Cardiac muscle cell (in vitro differentiated cells and primary cell): ENCODE data around the gene PHOSPHO2. TPM values are rescaled to one million over a fixed set of nuclear protein-coding genes. Genes with fewer than 3 reads are reported as not detected.
"Not testable (repeated sequence)": the region's sequence is repeated elsewhere in the genome, so short reads cannot be mapped to it uniquely, and the experiment has no call there.

Experiments used
- DNase-seq, 2 donors: peaks; one replicate each; pipeline versions ENCODE4 v3.0.0 to v3.0.0-alpha.2; 2010 to 2017; ENCODE audit warnings: low read depth in 1 of 2, low spot score in 1 of 2
- H3K27ac ChIP-seq: fragments of 200-600 bp; sonication (generic); 2 replicates; pipeline ENCODE4 v1.5.1; 2016
- H3K27me3 ChIP-seq: fragments of 200-600 bp; sonication (generic); 2 replicates; pipeline ENCODE4 v1.6.0; 2016; ENCODE audit warnings: control low read depth
- H3K36me3 ChIP-seq: fragments of 200-600 bp; sonication (generic); 2 replicates; pipeline ENCODE4 v1.5.1; 2016; ENCODE audit warnings: control low read depth
- H3K4me1 ChIP-seq: fragments of 200-600 bp; sonication (generic); 2 replicates; pipeline ENCODE4 v1.8.1; 2017; ENCODE audit warnings: low read depth, mild to moderate bottlenecking, mixed run types
- H3K4me3 ChIP-seq: fragments of 200-600 bp; sonication (generic); 2 replicates; pipeline ENCODE4 v1.5.1; 2016; ENCODE audit warnings: mild to moderate bottlenecking
- H3K9me3 ChIP-seq: fragments of 200-600 bp; sonication (generic); 2 replicates; pipeline ENCODE4 v1.5.1; 2017; ENCODE audit warnings: low read depth, mild to moderate bottlenecking, control low read depth
- polyA plus RNA-seq: library from polyadenylated mRNA; unstranded; fragments of >200 nt; fragmentation: Nextera tagmentation; extraction: Ambion mirVana; gene quantifications from 2 replicates; pipeline ENCODE4 v1.2.1, GENCODE V29; 2016
- total RNA-seq: library from RNA; depleted of rRNA; stranded (reverse); fragments of >200 nt; gene quantifications from 2 replicates; pipeline ENCODE4 v1.2.3, GENCODE V29; 2016
- TF ChIP-seq, protein P1 (sequence below): IDR thresholded peaks from 2 replicates; pipeline ENCODE4 v1.5.1; 2012; ENCODE audit warnings: low read depth, mild to moderate bottlenecking, low read length

PHOSPHO2 gene
- total and polyA plus RNA-seq, 2 experiments from 2014 or later = 3.4 to 3.8 TPM

DNA sequence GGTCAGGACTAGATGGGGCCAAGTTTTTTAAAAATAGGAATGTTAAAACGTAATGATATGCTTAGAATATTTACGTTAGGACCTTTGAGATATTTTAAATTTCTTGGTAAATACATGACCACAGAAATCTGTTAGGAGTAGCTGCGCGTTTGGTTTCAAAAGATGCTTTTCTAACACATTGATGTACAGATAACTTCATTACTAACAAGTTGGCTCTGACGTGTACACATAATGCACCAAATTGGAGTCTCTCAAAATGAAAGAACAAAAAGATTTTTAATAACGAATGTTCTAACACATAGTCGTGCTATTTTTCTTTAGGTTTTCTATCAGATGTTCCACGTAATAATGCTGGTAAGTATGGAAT, 608 bp downstream of the PHOSPHO2 start:
- Histone ChIP-seq H3K36me3 (no peaks in the 10 kb centered on the region), H3K27me3 (no peaks in the 10 kb centered on the region), H3K27ac (peak overlapping the region; percentile 83), H3K9me3 (no peaks in the 10 kb centered on the region), H3K4me1 (no peaks in the 10 kb centered on the region), H3K4me3 (peak overlapping the region; percentile 65)
- no peak for DNase-seq
- TF ChIP-seq, protein P1, sequence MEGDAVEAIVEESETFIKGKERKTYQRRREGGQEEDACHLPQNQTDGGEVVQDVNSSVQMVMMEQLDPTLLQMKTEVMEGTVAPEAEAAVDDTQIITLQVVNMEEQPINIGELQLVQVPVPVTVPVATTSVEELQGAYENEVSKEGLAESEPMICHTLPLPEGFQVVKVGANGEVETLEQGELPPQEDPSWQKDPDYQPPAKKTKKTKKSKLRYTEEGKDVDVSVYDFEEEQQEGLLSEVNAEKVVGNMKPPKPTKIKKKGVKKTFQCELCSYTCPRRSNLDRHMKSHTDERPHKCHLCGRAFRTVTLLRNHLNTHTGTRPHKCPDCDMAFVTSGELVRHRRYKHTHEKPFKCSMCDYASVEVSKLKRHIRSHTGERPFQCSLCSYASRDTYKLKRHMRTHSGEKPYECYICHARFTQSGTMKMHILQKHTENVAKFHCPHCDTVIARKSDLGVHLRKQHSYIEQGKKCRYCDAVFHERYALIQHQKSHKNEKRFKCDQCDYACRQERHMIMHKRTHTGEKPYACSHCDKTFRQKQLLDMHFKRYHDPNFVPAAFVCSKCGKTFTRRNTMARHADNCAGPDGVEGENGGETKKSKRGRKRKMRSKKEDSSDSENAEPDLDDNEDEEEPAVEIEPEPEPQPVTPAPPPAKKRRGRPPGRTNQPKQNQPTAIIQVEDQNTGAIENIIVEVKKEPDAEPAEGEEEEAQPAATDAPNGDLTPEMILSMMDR = no peak

DNA sequence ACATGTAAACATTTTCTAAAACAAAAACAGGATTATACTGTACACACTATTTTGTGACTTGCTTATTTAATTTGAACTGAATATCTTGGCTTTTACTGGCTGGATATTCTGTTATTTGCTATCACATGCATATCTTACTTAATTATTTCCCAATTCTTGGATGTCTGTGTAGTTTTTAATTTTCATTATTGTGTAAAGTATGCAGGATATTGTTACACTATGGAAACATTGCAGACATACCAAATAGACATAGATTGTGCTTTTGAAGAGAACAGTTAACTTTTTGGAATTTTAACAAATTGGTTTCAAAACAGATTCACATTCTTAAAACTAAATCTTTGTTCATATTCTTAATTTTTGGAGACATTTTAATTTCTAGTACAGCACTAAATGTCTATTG, 2.1 kb downstream of the PHOSPHO2 start:
- Histone ChIP-seq H3K36me3 (no peaks in the 10 kb centered on the region), H3K27ac (no peak overlapping the region), H3K4me3 (no peak overlapping the region), H3K9me3 (no peaks in the 10 kb centered on the region), H3K27me3 (no peaks in the 10 kb centered on the region), H3K4me1 (no peaks in the 10 kb centered on the region)
- TF ChIP-seq, protein P1 = no peak
- DNase-seq = no peak

DNA sequence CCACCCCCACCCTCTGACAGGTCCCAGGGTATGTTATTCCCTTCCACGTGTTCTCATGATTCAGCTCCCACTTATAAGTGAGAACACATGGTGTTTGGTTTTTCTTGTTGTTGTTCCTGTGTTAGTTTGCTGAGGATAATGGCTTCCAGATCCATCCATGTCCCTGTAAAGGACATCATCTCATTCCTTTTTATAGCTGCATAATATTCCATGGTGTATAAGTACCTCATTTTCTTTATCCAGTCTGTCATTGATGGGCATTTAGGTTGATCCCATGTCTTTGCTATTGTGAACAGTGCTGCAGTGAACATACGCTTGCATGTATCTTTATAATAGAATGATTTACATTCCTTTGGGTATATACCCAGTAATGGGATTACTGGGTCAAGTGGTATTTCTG, 4.9 kb downstream of the PHOSPHO2 start:
- not testable (repeated sequence) for H3K9me3 ChIP-seq, H3K27me3 ChIP-seq, H3K27ac ChIP-seq, H3K4me1 ChIP-seq, H3K4me3 ChIP-seq, DNase-seq, H3K36me3 ChIP-seq

DNA sequence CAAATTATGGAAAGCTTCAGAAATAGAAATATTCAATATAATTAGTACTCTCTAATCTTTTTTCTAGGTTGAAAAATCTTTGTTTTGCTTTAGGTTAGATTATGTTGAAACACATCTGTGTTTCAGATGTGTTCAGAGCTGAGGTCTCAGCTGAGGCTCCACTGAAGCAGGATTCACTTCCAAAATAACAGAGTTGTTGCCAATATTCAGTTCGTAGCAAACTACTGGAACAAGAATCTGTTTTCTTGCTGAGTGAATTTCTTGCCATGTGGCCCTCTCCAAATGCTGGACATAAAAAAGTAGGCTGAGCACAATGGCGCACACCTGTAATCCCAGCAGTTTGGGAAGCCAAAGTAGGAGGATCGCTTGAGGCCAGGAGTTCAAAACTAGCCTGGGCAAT, 8.7 kb downstream of the PHOSPHO2 start:
- no peak overlapping the region for H3K4me3 ChIP-seq
- H3K36me3 ChIP-seq = peaks cover 4% of the 10 kb centered on the region
- no peaks in the 10 kb centered on the region for H3K27me3 ChIP-seq
- H3K27ac ChIP-seq = no peak overlapping the region
- H3K9me3 ChIP-seq = no peaks in the 10 kb centered on the region
- no peak for DNase-seq
- no peaks in the 10 kb centered on the region for H3K4me1 ChIP-seq
- TF ChIP-seq, protein P1 = no peak

DNA sequence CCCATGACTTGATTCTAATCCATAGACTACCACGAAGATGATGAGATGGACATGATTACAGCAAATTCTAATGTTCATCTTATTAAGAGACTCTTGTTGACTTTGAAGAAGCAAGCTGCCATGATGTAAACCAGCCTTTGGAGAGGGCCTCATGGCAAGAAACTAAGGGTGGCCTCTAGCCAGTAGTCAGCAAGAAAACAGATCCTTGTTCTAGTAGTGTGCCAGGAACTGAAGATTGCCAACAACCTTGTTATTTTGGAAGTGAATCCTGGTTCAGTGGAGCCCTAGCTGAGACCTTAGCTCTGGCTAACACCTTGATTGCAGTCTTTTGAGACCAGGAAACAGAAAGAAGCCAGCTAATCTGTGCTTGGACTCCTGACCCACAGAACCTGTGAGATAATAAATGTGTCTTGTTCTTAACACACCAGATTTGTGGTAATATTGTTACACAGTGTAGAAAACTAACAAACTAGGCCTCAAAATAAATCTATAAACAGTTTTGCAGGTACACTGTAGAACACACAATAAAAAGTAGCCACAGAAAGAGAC, 10.0 kb downstream of the PHOSPHO2 start:
- H3K9me3 ChIP-seq = no peaks in the 10 kb centered on the region
- H3K36me3 ChIP-seq = peaks cover 4% of the 10 kb centered on the region
- H3K27me3 ChIP-seq = no peaks in the 10 kb centered on the region
- H3K4me3 ChIP-seq = no peak overlapping the region
- DNase-seq = no peak
- no peaks in the 10 kb centered on the region for H3K4me1 ChIP-seq
- no peak overlapping the region for H3K27ac ChIP-seq
- TF ChIP-seq, protein P1 = no peak

DNA sequence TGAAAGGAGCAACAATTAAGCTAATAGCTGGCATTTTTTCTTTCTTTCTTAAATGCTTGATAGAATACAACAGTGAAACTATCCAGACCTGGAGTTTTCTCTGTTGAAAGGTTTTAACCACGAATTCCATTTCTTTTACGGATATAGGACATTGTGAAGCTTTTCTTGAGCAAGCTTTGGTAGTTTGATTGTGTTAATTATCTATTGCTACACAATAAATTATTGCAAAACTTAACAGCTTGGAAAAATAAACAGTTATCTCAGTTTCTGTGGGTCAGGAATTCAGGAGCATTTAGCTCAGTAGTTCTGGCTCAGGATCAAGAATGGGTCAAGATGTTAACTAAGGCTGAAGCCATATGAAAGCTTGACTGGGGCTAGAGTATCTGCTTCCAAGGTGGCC, 11.7 kb downstream of the PHOSPHO2 start:
- no peak overlapping the region for H3K27ac ChIP-seq
- H3K36me3 ChIP-seq = peaks cover 4% of the 10 kb centered on the region
- no peaks in the 10 kb centered on the region for H3K27me3 ChIP-seq
- peak in 1 of 2 donors; percentile 95 for DNase-seq
- no peaks in the 10 kb centered on the region for H3K4me1 ChIP-seq
- H3K4me3 ChIP-seq = no peak overlapping the region
- TF ChIP-seq, protein P1 = no peak
- H3K9me3 ChIP-seq = no peaks in the 10 kb centered on the region
